Fibroblast of lung (primary cell): Measurements from ENCODE around the gene INTS2. TPM values are rescaled to one million over a fixed set of nuclear protein-coding genes. Genes with fewer than 3 reads are reported as not detected.
A peak's percentile ranks its signal among the peaks of the same experiment; 100 is the strongest.

ENCODE experiments used
- DNase-seq, 2 donors: peaks; one replicate each; pipeline versions ENCODE4 v3.0.0 to v3.0.0-alpha.2; 2010; ENCODE audit warnings: low read depth in 2 of 2
- H2AFZ ChIP-seq: 2 replicates; pipeline ENCODE4 v1.5.1; 2012; ENCODE audit warnings: low read length, control low read depth, inconsistent platforms
- H3K27ac ChIP-seq: 2 replicates; pipeline ENCODE4 v1.5.1; 2011; ENCODE audit warnings: low read length, control low read depth; ENCODE audit not compliant: insufficient read depth
- H3K27me3 ChIP-seq: 2 replicates; pipeline ENCODE4 v1.5.1; 2011; ENCODE audit warnings: mild to moderate bottlenecking, low read length; ENCODE audit not compliant: control insufficient read depth, insufficient read depth
- H3K36me3 ChIP-seq: 2 replicates; pipeline ENCODE4 v1.5.1; 2011; ENCODE audit warnings: low read length; ENCODE audit not compliant: control insufficient read depth, insufficient read depth
- H3K4me1 ChIP-seq: 2 replicates; pipeline ENCODE4 v1.5.1; 2011; ENCODE audit warnings: low read length; ENCODE audit not compliant: control insufficient read depth, insufficient read depth; ENCODE audit errors: extremely low read depth
- H3K4me2 ChIP-seq: 2 replicates; pipeline ENCODE4 v1.5.1; 2011; ENCODE audit warnings: low read length, control low read depth; ENCODE audit not compliant: insufficient read depth; ENCODE audit errors: extremely low read depth
- H3K4me3 ChIP-seq, 4 experiments: fragments of 200-600 bp in 1 of 4; sonication (generic) in 1 of 4; replicated peaks in 1 of 4; 2 replicates each; pipeline ENCODE4 v1.5.1; 2011 to 2016; ENCODE audit warnings: low read length in 4 of 4, low read depth in 3 of 4, mild to moderate bottlenecking in 3 of 4, control low read depth in 2 of 4, inconsistent platforms in 1 of 4, mixed read lengths in 1 of 4; ENCODE audit not compliant: insufficient read depth in 1 of 4; ENCODE audit errors: control extremely low read depth in 1 of 4
- H3K79me2 ChIP-seq: 2 replicates; pipeline ENCODE4 v1.5.1; 2012; ENCODE audit warnings: mild to moderate bottlenecking, low read length, inconsistent platforms; ENCODE audit not compliant: control insufficient read depth, insufficient read depth
- H3K9ac ChIP-seq: 2 replicates; pipeline ENCODE4 v1.5.1; 2011; ENCODE audit warnings: mild to moderate bottlenecking, low read length, control low read depth; ENCODE audit not compliant: insufficient read depth
- H3K9me3 ChIP-seq: 2 replicates; pipeline ENCODE4 v1.5.1; 2012; ENCODE audit warnings: low read depth, low read length; ENCODE audit not compliant: control insufficient read depth, insufficient read depth
- H4K20me1 ChIP-seq: 2 replicates; pipeline ENCODE4 v1.5.1; 2011; ENCODE audit warnings: low read length; ENCODE audit not compliant: control insufficient read depth, insufficient read depth; ENCODE audit errors: extremely low read depth
- CTCF ChIP-seq, 2 donors: IDR thresholded peaks in 1 of 2; conservative IDR thresholded peaks in 1 of 2; 1 replicate in 1 of 2; 2 replicates in 1 of 2; pipeline ENCODE4 v1.5.1; 2011 to 2012; ENCODE audit warnings: low read length in 2 of 2, control low read depth in 1 of 2, inconsistent platforms in 1 of 2, low read depth in 1 of 2, mild to moderate bottlenecking in 1 of 2
- EZH2 ChIP-seq: IDR thresholded peaks from 2 replicates; pipeline ENCODE4 v1.5.1; 2012; ENCODE audit warnings: low read length, control low read depth, mild to moderate bottlenecking; ENCODE audit errors: missing control alignments
- polyA plus RNA-seq, 2 donors: library from polyadenylated mRNA; depleted of rRNA in 1 of 2; stranded (reverse) in 1 of 2; unstranded in 1 of 2; fragments of >200 nt; gene quantifications; 2 replicates each; pipeline ENCODE4 v1.2.1, GENCODE V29; 2011 to 2012; ENCODE audit warnings: missing spikeins in 1 of 2
- total RNA-seq: library from RNA; depleted of rRNA; stranded (reverse); fragments of >200 nt; gene quantifications from 2 replicates; pipeline ENCODE4 v1.2.1, GENCODE V29; 2014

INTS2 gene
- total and polyA plus RNA-seq, 2 donors (not counting 1 experiment from before 2014, with no cell fraction given), result 9.3 to 16.0 TPM

- no peak for TF ChIP-seq EZH2
- no peak for TF ChIP-seq CTCF (conservative IDR thresholded peaks at IDR 0.05 in 1 of 2, IDR thresholded peaks at IDR 0.05 in 1 of 2; ENCODE audit: low read depth in 1 of 2, low read length in 2 of 2)
- H3K4me2 ChIP-seq, result no peak overlapping the region
- H3K9ac ChIP-seq, result no peak overlapping the region
- H4K20me1 ChIP-seq, result no peaks in the 10 kb centered on the region
- H3K36me3 ChIP-seq, result peaks cover 3% of the 10 kb centered on the region
- no peaks in the 10 kb centered on the region for H3K4me1 ChIP-seq
- H2AFZ ChIP-seq, result no peak overlapping the region
- H3K27me3 ChIP-seq, result no peaks in the 10 kb centered on the region
- no peak for DNase-seq
- H3K9me3 ChIP-seq, result no peaks in the 10 kb centered on the region
- H3K4me3 ChIP-seq, result no peak overlapping the region
- H3K27ac ChIP-seq, result no peak overlapping the region
- H3K79me2 ChIP-seq, result peaks cover 3% of the 10 kb centered on the region
Observed at GRCh38 chr17:61970030-61970429, 42.2 kb upstream of the INTS2 start.

- Histone ChIP-seq H2AFZ (no peak overlapping the region), H3K4me2 (no peak overlapping the region), H3K27me3 (no peaks in the 10 kb centered on the region), H4K20me1 (no peaks in the 10 kb centered on the region), H3K9me3 (no peaks in the 10 kb centered on the region), H3K9ac (no peak overlapping the region), H3K79me2 (no peaks in the 10 kb centered on the region), H3K4me1 (no peaks in the 10 kb centered on the region), H3K27ac (no peak overlapping the region), H3K36me3 (peaks cover 3% of the 10 kb centered on the region), H3K4me3 (no peak overlapping the region)
- no peak for DNase-seq
- TF ChIP-seq EZH2, result no peak
- TF ChIP-seq CTCF (conservative IDR thresholded peaks at IDR 0.05 in 1 of 2, IDR thresholded peaks at IDR 0.05 in 1 of 2; ENCODE audit: low read depth in 1 of 2, low read length in 2 of 2), result no peak
Observed at GRCh38 chr17:61968757-61969156, 41.0 kb upstream of the INTS2 start.

GRCh38 chr17:61967729-61968128 lies 39.9 kb upstream of the INTS2 start:
- peaks cover 3% of the 10 kb centered on the region for H3K36me3 ChIP-seq
- H3K9me3 ChIP-seq, result no peaks in the 10 kb centered on the region
- no peak overlapping the region for H2AFZ ChIP-seq
- no peaks in the 10 kb centered on the region for H3K79me2 ChIP-seq
- H3K4me2 ChIP-seq, result no peak overlapping the region
- H3K4me3 ChIP-seq, result no peak overlapping the region
- no peak overlapping the region for H3K27ac ChIP-seq
- H3K4me1 ChIP-seq, result no peaks in the 10 kb centered on the region
- H4K20me1 ChIP-seq, result no peaks in the 10 kb centered on the region
- no peaks in the 10 kb centered on the region for H3K27me3 ChIP-seq
- H3K9ac ChIP-seq, result no peak overlapping the region
- no peak for TF ChIP-seq CTCF (conservative IDR thresholded peaks at IDR 0.05 in 1 of 2, IDR thresholded peaks at IDR 0.05 in 1 of 2; ENCODE audit: low read depth in 1 of 2, low read length in 2 of 2)
- TF ChIP-seq EZH2, result no peak
- peak in 1 of 2 donors; percentile 13 for DNase-seq
